HG03378 (cell line): Measurements from ENCODE around the gene GPR52.

ENCODE experiments used
- ATAC-seq: cut with Tn5 transposase; IDR thresholded peaks from one replicate; pipeline ENCODE4 v1.9.1; 2021; ENCODE audit warnings: mild to moderate bottlenecking, moderate library complexity; ENCODE audit not compliant: unreplicated experiment

GPR52 gene

GRCh38 chr1:174465855-174466254 is 18.1 kb downstream of the GPR52 start:
- no peak for ATAC-seq

GRCh38 chr1:174466607-174467006 is 18.8 kb downstream of the GPR52 start:
- ATAC-seq, result no peak

DNA sequence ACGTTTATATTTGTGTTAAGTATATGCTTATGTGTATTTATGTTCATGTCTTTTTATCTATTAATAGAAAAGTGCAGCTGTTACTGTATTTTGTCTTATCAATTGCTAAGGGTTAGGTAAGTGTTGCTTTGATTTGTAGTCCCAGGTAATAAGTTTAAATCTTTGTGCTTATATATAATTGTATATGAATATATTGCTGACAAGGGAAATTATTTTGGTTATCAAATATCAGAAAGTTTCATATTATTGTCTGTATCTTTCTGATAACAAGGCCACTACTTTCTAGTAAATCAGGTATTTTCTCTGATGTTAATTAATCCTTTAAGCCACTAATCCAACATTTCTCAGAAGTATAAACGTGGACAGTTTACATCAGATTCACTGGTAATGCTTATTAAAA is 21.3 kb downstream of the GPR52 start:
- no peak for ATAC-seq

DNA sequence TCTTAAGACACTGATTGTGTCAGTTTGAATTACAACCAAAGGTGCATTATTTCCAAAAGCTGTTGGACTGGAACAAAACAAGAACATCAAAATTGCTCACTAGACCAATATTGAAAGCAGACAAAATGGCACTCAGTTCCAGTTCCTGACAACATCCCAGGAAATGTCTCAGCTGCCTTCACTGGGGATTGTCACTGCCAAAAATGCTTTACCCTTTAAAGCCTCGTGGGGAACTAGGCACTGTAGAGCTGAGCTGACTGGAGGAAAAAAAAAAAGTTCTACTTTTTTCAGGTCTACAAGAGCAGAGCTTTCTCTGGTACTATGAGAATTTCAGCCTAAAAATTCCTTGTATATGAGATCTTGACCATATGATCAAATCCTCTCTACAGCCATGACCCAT is 21.9 kb downstream of the GPR52 start:
- no peak for ATAC-seq

DNA sequence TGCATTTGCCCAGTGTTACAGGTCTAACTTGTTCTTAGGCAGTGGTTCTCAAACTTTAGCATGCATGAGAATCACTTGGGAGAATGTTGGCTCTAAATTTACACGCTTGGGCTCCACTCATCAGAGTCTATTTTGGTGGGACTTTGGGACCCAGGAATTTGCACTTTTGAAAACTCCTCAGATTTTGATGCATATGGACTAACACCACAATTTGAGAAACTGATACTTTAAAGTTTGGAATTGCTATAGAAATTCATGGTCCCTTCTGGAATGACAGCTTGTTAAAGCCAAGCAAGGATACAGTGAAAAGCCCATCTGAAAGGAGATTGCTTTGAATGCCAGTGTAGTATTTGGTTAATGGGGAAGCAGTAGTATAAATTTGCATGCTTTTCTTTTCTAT is 31.5 kb downstream of the GPR52 start:
- ATAC-seq, result no peak

- no peak for ATAC-seq
Measured at GRCh38 chr1:174480324-174480723, 32.6 kb downstream of the GPR52 start.

DNA sequence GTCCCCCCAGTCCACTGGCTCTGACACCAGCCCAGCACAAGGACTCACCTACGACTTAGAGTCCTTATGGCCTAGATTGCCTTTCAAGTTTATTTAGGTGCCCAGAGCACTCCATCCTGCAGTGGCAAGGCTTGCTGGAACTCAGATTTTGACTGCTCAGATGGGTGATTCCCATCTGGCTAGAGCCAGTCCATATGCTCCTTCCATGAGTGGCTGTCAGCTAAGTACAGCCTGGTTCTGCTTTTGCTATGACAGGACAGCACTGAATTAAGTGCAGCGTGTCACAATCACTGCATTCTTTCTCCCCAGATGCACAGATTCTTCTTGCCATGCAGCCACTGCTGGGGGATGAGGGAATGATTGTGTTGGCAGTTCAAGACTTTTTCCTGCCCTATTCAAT is 43.8 kb downstream of the GPR52 start:
- no peak for ATAC-seq

- ATAC-seq, result no peak
Measured at GRCh38 chr1:174497478-174497877, 49.7 kb downstream of the GPR52 start.
